ENCODE measurements around the gene UGT1A1.

Gene UGT1A1

GRCh38 chr2:233713262-233713615 lies 46.8 kb upstream of the UGT1A1 start:
- H3K27me3 ChIP-seq (ENCODE audit: insufficient read depth, low read length), result no peaks in the 10 kb centered on the region
- no peak overlapping the region for H3K4me2 ChIP-seq (ENCODE audit: low read length)
- H2AFZ ChIP-seq (ENCODE audit: low read length), result no peak overlapping the region
- no peak overlapping the region for H3K27ac ChIP-seq (ENCODE audit: low read depth, low read length, poor library complexity, severe bottlenecking)
- H3K9me2 ChIP-seq (ENCODE audit: low read depth, low read length), result no peaks in the 10 kb centered on the region
- no peaks in the 10 kb centered on the region for H3K36me3 ChIP-seq (ENCODE audit: insufficient read depth, low read length)
- H3K79me2 ChIP-seq (ENCODE audit: insufficient read depth, low read length), result no peaks in the 10 kb centered on the region
- H3K4me3 ChIP-seq (ENCODE audit: low read depth, low read length, poor library complexity, severe bottlenecking), result no peak overlapping the region
- no peaks in the 10 kb centered on the region for H3K9me3 ChIP-seq (ENCODE audit: low read length)
- H3K9ac ChIP-seq (ENCODE audit: low read length), result no peak overlapping the region
- H3F3A ChIP-seq (ENCODE audit: insufficient read depth, low read length), result no peaks in the 10 kb centered on the region
- no peaks in the 10 kb centered on the region for H4K20me1 ChIP-seq (ENCODE audit: insufficient read depth, low read length)
- H3K4me1 ChIP-seq (ENCODE audit: insufficient read depth, low read length, severe bottlenecking), result no peaks in the 10 kb centered on the region
- TF ChIP-seq, protein P1, sequence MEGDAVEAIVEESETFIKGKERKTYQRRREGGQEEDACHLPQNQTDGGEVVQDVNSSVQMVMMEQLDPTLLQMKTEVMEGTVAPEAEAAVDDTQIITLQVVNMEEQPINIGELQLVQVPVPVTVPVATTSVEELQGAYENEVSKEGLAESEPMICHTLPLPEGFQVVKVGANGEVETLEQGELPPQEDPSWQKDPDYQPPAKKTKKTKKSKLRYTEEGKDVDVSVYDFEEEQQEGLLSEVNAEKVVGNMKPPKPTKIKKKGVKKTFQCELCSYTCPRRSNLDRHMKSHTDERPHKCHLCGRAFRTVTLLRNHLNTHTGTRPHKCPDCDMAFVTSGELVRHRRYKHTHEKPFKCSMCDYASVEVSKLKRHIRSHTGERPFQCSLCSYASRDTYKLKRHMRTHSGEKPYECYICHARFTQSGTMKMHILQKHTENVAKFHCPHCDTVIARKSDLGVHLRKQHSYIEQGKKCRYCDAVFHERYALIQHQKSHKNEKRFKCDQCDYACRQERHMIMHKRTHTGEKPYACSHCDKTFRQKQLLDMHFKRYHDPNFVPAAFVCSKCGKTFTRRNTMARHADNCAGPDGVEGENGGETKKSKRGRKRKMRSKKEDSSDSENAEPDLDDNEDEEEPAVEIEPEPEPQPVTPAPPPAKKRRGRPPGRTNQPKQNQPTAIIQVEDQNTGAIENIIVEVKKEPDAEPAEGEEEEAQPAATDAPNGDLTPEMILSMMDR (IDR thresholded peaks at IDR 0.05; ENCODE audit: low read length), result no peak
- TF ChIP-seq EZH2 (IDR thresholded peaks at IDR 0.05; ENCODE audit: borderline replicate concordance, low read length), result no peak

GRCh38 chr2:233714121-233714520 lies 45.9 kb upstream of the UGT1A1 start:
- Histone ChIP-seq H3K9me2 (ENCODE audit: low read depth, low read length) (no peaks in the 10 kb centered on the region), H3K79me2 (ENCODE audit: insufficient read depth, low read length) (no peaks in the 10 kb centered on the region), H3F3A (ENCODE audit: insufficient read depth, low read length) (no peaks in the 10 kb centered on the region), H3K4me3 (ENCODE audit: low read depth, low read length, poor library complexity, severe bottlenecking) (no peak overlapping the region), H3K9ac (ENCODE audit: low read length) (no peak overlapping the region), H2AFZ (ENCODE audit: low read length) (no peak overlapping the region), H3K4me1 (ENCODE audit: insufficient read depth, low read length, severe bottlenecking) (no peaks in the 10 kb centered on the region), H3K27me3 (ENCODE audit: insufficient read depth, low read length) (no peaks in the 10 kb centered on the region), H3K9me3 (ENCODE audit: low read length) (no peaks in the 10 kb centered on the region), H3K36me3 (ENCODE audit: insufficient read depth, low read length) (no peaks in the 10 kb centered on the region), H4K20me1 (ENCODE audit: insufficient read depth, low read length) (no peaks in the 10 kb centered on the region), H3K4me2 (ENCODE audit: low read length) (no peak overlapping the region), H3K27ac (ENCODE audit: low read depth, low read length, poor library complexity, severe bottlenecking) (no peak overlapping the region)
- TF ChIP-seq EZH2 (IDR thresholded peaks at IDR 0.05; ENCODE audit: borderline replicate concordance, low read length), result no peak
- TF ChIP-seq, protein P1 (IDR thresholded peaks at IDR 0.05; ENCODE audit: low read length), result no peak

- H3K9ac ChIP-seq (ENCODE audit: low read length), result no peak within 1 kb of the TSS
- no peaks in the 10 kb centered on the region; the same call in 1 of the 2 replicates for H3K27me3 ChIP-seq (ENCODE audit: insufficient read depth, low read length)
- no peaks in the 10 kb centered on the region for H3K4me1 ChIP-seq (ENCODE audit: insufficient read depth, low read length, severe bottlenecking)
- H3K4me2 ChIP-seq (ENCODE audit: low read length), result no peak within 1 kb of the TSS
- TF ChIP-seq EZH2 (IDR thresholded peaks at IDR 0.05; ENCODE audit: borderline replicate concordance, low read length), result no peak
- TF ChIP-seq, protein P1 (IDR thresholded peaks at IDR 0.05; ENCODE audit: low read length), result no peak
- H3K36me3 ChIP-seq (ENCODE audit: insufficient read depth, low read length), result no peaks in the 10 kb centered on the region
- no peak within 1 kb of the TSS for H2AFZ ChIP-seq (ENCODE audit: low read length)
- H3F3A ChIP-seq (ENCODE audit: insufficient read depth, low read length), result no peaks in the 10 kb centered on the region
- no peaks in the 10 kb centered on the region for H3K9me3 ChIP-seq (ENCODE audit: low read length)
- H3K79me2 ChIP-seq (ENCODE audit: insufficient read depth, low read length), result no peaks in the 10 kb centered on the region
- H3K4me3 ChIP-seq (ENCODE audit: low read depth, low read length, poor library complexity, severe bottlenecking), result no peak within 1 kb of the TSS
- H3K9me2 ChIP-seq (ENCODE audit: low read depth, low read length), result no peaks in the 10 kb centered on the region
- no peaks in the 10 kb centered on the region for H4K20me1 ChIP-seq (ENCODE audit: insufficient read depth, low read length)
- no peak within 1 kb of the TSS for H3K27ac ChIP-seq (ENCODE audit: low read depth, low read length, poor library complexity, severe bottlenecking)
Measured at GRCh38 chr2:233718552-233718951, 41.5 kb upstream of the UGT1A1 start, which contains the start of gene UGT1A4. UGT1A4 (plus strand) TSS chr2:233718736; CDS start chr2:233718821, 85 bp downstream.
